ENCODE data around the gene KRIT1.
"Not testable (repeated sequence)": the region's sequence is repeated elsewhere in the genome, so short reads cannot be mapped to it uniquely, and the experiment has no call there.

Gene KRIT1

GRCh38 chr7:92245487-92246359 is at the start of gene KRIT1, which contains the start of gene ANKIB1:
Gene KRIT1 (minus strand): TSS chr7:92245914. CDS start chr7:92242135, 3,779 bp downstream.
Gene ANKIB1 (plus strand): TSS chr7:92245974. CDS start chr7:92294979, 49,005 bp downstream.
- DNase-seq, result peak; percentile 84

GRCh38 chr7:92295391-92295790 is 49.7 kb upstream of the KRIT1 start:
- DNase-seq, result no peak

- DNase-seq, result no peak
These were observed 48.3 kb upstream of the KRIT1 start for GRCh38 chr7:92293896-92294590.

- DNase-seq, result no peak
These were observed 47.3 kb upstream of the KRIT1 start for GRCh38 chr7:92292981-92293380.

GRCh38 chr7:92289321-92289720 is 43.6 kb upstream of the KRIT1 start:
- DNase-seq, result no peak

- no peak for DNase-seq
These were observed 37.2 kb upstream of the KRIT1 start for GRCh38 chr7:92282930-92283329.

- DNase-seq, result no peak
These were observed 36.6 kb upstream of the KRIT1 start for GRCh38 chr7:92282221-92282814.

GRCh38 chr7:92281031-92281430 is 35.3 kb upstream of the KRIT1 start:
- no peak for DNase-seq

- DNase-seq, result no peak
These were observed 33.8 kb upstream of the KRIT1 start for GRCh38 chr7:92279396-92280031.

GRCh38 chr7:92276460-92276864 is 30.7 kb upstream of the KRIT1 start:
- no peak for DNase-seq

- no peak for DNase-seq
These were observed 29.6 kb upstream of the KRIT1 start for GRCh38 chr7:92275327-92275726.

GRCh38 chr7:92268921-92269320 is 23.2 kb upstream of the KRIT1 start:
- no peak for DNase-seq

- no peak for DNase-seq
These were observed 20.9 kb upstream of the KRIT1 start for GRCh38 chr7:92266415-92267241.

GRCh38 chr7:92260248-92260781 is 14.6 kb upstream of the KRIT1 start:
- DNase-seq, result no peak

GRCh38 chr7:92259610-92260247 is 14.0 kb upstream of the KRIT1 start:
- no peak for DNase-seq

- no peak for DNase-seq
These were observed 13.3 kb upstream of the KRIT1 start for GRCh38 chr7:92259062-92259461.

- DNase-seq, result no peak
These were observed 9.6 kb upstream of the KRIT1 start for GRCh38 chr7:92255308-92255707.

GRCh38 chr7:92254800-92255199 is 9.1 kb upstream of the KRIT1 start:
- DNase-seq, result not testable (repeated sequence)

- no peak for DNase-seq
These were observed 7.5 kb upstream of the KRIT1 start for GRCh38 chr7:92253251-92253650.

GRCh38 chr7:92251181-92251580 is 5.5 kb upstream of the KRIT1 start:
- no peak for DNase-seq

GRCh38 chr7:92250603-92251002 is 4.9 kb upstream of the KRIT1 start:
- DNase-seq, result no peak

All from GF-D8 (cell line).